Pancreas (tissue), 10 donors: ENCODE results near the gene GPR22. TPM values are rescaled to one million over a fixed set of nuclear protein-coding genes. Genes with fewer than 3 reads are reported as not detected.

ENCODE experiments used
- ATAC-seq, 4 donors: fragments of 200-7000 bp; cut with Tn5 transposase; one replicate each; pipeline versions ENCODE4 v1.8.0 to v1.9.1; 2020; ENCODE audit warnings: mild to moderate bottlenecking in 4 of 4, moderate library complexity in 4 of 4
- DNase-seq, 6 donors: peaks; one replicate each; pipeline ENCODE4 v3.0.0-alpha.2; 2020
- FAIRE-seq: peaks from 2 replicates; lab custom pipeline; 2012; peaks lifted over from hg19 to GRCh38; lab: Jason Lieb, UNC
- H3K27ac ChIP-seq, 4 donors: fragments of 200-600 bp; sonication (generic); 1 replicate in 3 of 4; 2 replicates in 1 of 4; pipeline versions ENCODE4 v1.5.0 to v1.8.0; 2020
- H3K27me3 ChIP-seq, 4 donors: fragments of 200-600 bp; one replicate each; pipeline ENCODE4 v1.8.0; 2021
- H3K36me3 ChIP-seq, 3 donors: fragments of 200-600 bp; sonication (generic) in 1 of 3; one replicate each; pipeline versions ENCODE4 v1.5.0 to v1.8.0; 2020 to 2021
- H3K4me1 ChIP-seq, 3 donors: fragments of 200-600 bp; one replicate each; pipeline ENCODE4 v1.8.0; 2021
- H3K4me3 ChIP-seq, 4 donors: fragments of 200-600 bp; sonication (generic) in 2 of 4; one replicate each; pipeline versions ENCODE4 v1.5.0 to v1.8.0; 2020 to 2021
- H3K9me3 ChIP-seq, 4 donors: fragments of 200-600 bp; one replicate each; pipeline ENCODE4 v1.8.0; 2021
- WGBS, 2 donors: extraction: QIAGEN DNeasy Blood & Tissue Kit; methylation state at CpG; one replicate each; pipeline ENCODE4 v1.1.7; 2013; 5-methylcytosine and 5-hydroxymethylcytosine counted together
- intact Hi-C, 3 donors: fragments of 100-400 bp; cut with DNase I; formaldehyde crosslinking; loops; one replicate each; pipeline versions ENCODE4 v1.11.1 to v1.14.2; 2022
- polyA plus RNA-seq, 2 donors: library from polyadenylated mRNA; stranded (reverse); fragments of 200-250 nt; gene quantifications; one replicate each; pipeline ENCODE4 v1.2.3, GENCODE V29; 2013
- total RNA-seq, 6 donors: library from RNA; stranded (reverse); fragmentation: NEBNext Ultra II Directional in 4 of 6; extraction: Animal tissue kit (Norgen Biotek cat#: 25700) in 4 of 6; gene quantifications; one replicate each; pipeline versions ENCODE4 v1.2.1 to v1.2.4, GENCODE V29; 2021 to 2023
- TF ChIP-seq, protein P1 (sequence below), 4 donors: fragments of 200-600 bp; sonication (generic) in 3 of 4; IDR thresholded peaks; one replicate each; pipeline versions ENCODE4 v1.5.0 to v1.8.0; 2021; ENCODE audit warnings: antibody characterized with exemption in 4 of 4
- donor health status: healthy with polysubstance abuse.
- donor health status: DM: no; HTN: no; CAD: no; lungs with moderate emphysema.
- donor health status: DM: no; HTN: no; CAD: no.
- donor health status: control.
- donor health status: control.
- donor health status: Bipolar disorder and iron deficiency.
- donor health status: DM: yes; HTN: yes; CAD: no.
- donor health status: DM: no; HTN: no; CAD: no.
- donor health status: DM: no; HTN: no; CAD: no.
- donor health status: DM: yes; HTN: yes; CAD: no.

The GPR22 gene
- total and polyA plus RNA-seq, 8 donors, result 0.12 TPM; not detected in 7

DNA sequence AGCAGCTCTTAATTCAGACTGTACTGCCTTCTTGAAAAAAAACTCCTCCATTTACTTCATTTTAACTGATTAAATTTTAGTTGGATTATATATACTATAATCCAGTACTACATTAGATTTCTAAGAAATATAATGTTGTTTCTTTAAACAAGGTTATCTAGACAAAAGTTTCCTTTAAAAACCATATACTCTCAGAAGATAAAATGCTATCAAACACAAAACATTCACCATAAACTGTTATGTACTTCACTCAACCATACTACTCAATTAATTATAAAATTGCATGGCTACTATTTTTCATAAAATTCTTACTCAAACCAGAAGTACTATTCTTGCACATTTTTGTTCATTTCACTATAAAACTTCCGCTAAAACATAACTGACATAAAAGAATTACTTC is 12.7 kb downstream of the GPR22 start:
- TF ChIP-seq, protein P1, sequence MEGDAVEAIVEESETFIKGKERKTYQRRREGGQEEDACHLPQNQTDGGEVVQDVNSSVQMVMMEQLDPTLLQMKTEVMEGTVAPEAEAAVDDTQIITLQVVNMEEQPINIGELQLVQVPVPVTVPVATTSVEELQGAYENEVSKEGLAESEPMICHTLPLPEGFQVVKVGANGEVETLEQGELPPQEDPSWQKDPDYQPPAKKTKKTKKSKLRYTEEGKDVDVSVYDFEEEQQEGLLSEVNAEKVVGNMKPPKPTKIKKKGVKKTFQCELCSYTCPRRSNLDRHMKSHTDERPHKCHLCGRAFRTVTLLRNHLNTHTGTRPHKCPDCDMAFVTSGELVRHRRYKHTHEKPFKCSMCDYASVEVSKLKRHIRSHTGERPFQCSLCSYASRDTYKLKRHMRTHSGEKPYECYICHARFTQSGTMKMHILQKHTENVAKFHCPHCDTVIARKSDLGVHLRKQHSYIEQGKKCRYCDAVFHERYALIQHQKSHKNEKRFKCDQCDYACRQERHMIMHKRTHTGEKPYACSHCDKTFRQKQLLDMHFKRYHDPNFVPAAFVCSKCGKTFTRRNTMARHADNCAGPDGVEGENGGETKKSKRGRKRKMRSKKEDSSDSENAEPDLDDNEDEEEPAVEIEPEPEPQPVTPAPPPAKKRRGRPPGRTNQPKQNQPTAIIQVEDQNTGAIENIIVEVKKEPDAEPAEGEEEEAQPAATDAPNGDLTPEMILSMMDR (IDR thresholded peaks at IDR 0.05), result no peak
- DNase-seq (no peak), ATAC-seq (no peak), FAIRE-seq (no peak)
- Histone ChIP-seq H3K4me3 (no peak overlapping the region), H3K4me1 (peaks cover 0 to 3% (median 0%) of the 10 kb centered on the region in 3 donors), H3K27ac (no peak overlapping the region), H3K9me3 (no peaks in the 10 kb centered on the region), H3K36me3 (no peaks in the 10 kb centered on the region), H3K27me3 (no peaks in the 10 kb centered on the region)
- intact Hi-C loops, result no loop called here
- WGBS, 2 donors, result 95 to 97% methylated on average over 1 of the region's 1 CpG

GRCh38 chr7:107486041-107486440 is 16.2 kb downstream of the GPR22 start:
- intact Hi-C loops, result no loop called here
- DNase-seq, result no peak
- no peak for FAIRE-seq
- no peak for ATAC-seq
- H3K9me3 ChIP-seq, result no peaks in the 10 kb centered on the region
- no peaks in the 10 kb centered on the region for H3K36me3 ChIP-seq
- 78 to 85% methylated on average over 3 of the region's 3 CpGs for WGBS, 2 donors
- no peaks in the 10 kb centered on the region for H3K27me3 ChIP-seq
- no peak overlapping the region for H3K27ac ChIP-seq
- TF ChIP-seq, protein P1 (IDR thresholded peaks at IDR 0.05), result no peak
- H3K4me1 ChIP-seq, result peaks cover 0 to 5% (median 0%) of the 10 kb centered on the region in 3 donors
- no peak overlapping the region for H3K4me3 ChIP-seq

DNA sequence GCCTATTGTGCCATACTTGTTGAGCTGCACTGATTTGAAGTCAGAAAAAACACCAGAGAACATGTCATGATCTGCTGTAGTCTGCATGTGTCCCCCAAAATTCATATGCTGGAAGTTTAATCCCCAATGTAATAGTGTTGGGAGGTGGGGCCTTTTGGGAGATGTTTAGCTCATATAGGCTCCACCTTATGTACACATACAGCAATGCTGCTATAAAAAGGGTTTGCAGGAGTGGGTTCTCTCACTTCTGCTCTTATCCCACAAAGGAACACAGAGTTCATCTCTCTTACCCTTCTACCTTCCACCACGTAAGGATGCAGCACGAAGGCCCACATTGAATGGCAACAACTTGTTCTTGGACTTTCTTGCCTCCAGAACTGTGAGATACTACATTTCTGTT is 23.0 kb downstream of the GPR22 start:
- no peak for DNase-seq
- Histone ChIP-seq H3K9me3 (no peaks in the 10 kb centered on the region), H3K27me3 (no peaks in the 10 kb centered on the region), H3K36me3 (no peaks in the 10 kb centered on the region), H3K4me3 (no peak overlapping the region), H3K4me1 (no peaks in the 10 kb centered on the region), H3K27ac (no peak overlapping the region)
- intact Hi-C loops, result no loop called here
- 96 to 98% methylated on average over 2 of the region's 2 CpGs for WGBS, 2 donors
- ATAC-seq, result no peak
- FAIRE-seq, result no peak
- TF ChIP-seq, protein P1 (IDR thresholded peaks at IDR 0.05), result no peak

GRCh38 chr7:107494315-107494751 is 24.5 kb downstream of the GPR22 start:
- Histone ChIP-seq H3K4me1 (no peaks in the 10 kb centered on the region), H3K27me3 (no peaks in the 10 kb centered on the region), H3K9me3 (no peaks in the 10 kb centered on the region), H3K27ac (no peak overlapping the region), H3K36me3 (no peaks in the 10 kb centered on the region), H3K4me3 (no peak overlapping the region)
- TF ChIP-seq, protein P1 (IDR thresholded peaks at IDR 0.05), result no peak
- ATAC-seq (no peak), DNase-seq (no peak), FAIRE-seq (no peak)
- intact Hi-C loops, result no loop called here
- WGBS, 2 donors, result 80 to 83% methylated on average over 3 of the region's 3 CpGs

- TF ChIP-seq, protein P1 (IDR thresholded peaks at IDR 0.05), result no peak
- FAIRE-seq (no peak), DNase-seq (no peak), ATAC-seq (no peak)
- WGBS, 2 donors, result 95 to 97% methylated on average over 6 of the region's 6 CpGs
- no peaks in the 10 kb centered on the region for H3K36me3 ChIP-seq
- intact Hi-C loops, result no loop called here
- no peak overlapping the region for H3K27ac ChIP-seq
- no peak overlapping the region for H3K4me3 ChIP-seq
- H3K4me1 ChIP-seq, result no peaks in the 10 kb centered on the region
- H3K9me3 ChIP-seq, result no peaks in the 10 kb centered on the region
- H3K27me3 ChIP-seq, result no peaks in the 10 kb centered on the region
Measured at GRCh38 chr7:107494884-107495283, 25.0 kb downstream of the GPR22 start.
